Erythroblast (primary cell): ENCODE measurements around the gene CT47C1.
A peak's percentile ranks its signal among the peaks of the same experiment; 100 is the strongest.
"Not testable (repeated sequence)": the region's sequence is repeated elsewhere in the genome, so short reads cannot be mapped to it uniquely, and the experiment has no call there.

Experiments
- DNase-seq, 2 experiments: peaks; one replicate each; lab custom pipeline; 2025; lab: John Stamatoyannopoulos, UW
- GATA1 ChIP-seq: IDR thresholded peaks from 2 replicates; pipeline ENCODE4 v1.6.1; 2011; ENCODE audit warnings: low read depth, mild to moderate bottlenecking, control low read depth, low read length, moderate library complexity
- POLR2A ChIP-seq: IDR thresholded peaks from 2 replicates; pipeline ENCODE4 v1.6.1; 2011; ENCODE audit warnings: mild to moderate bottlenecking, low read length

Gene CT47C1

DNA sequence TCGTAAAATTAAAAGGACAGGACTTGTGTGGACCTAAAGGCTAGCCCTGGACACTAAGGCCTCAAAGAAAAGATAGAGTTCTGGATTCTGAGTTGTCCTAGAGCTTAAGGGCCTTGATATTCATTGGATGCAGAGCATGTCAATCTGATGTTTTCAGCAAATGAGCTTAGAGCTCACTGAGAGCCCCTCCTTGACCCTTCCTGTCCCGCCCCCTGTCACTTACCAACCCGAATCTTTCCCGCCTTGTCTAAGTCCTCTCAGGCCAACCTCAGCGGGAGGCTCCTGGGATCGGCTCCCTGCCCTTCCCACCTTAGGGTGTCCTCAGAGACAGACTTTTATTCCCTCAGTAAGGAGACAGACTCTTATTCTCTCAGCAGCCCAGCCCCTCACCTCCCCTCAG lies at the start of gene CT47C1:
TSS of gene CT47C1 (plus strand) at position 250 of the 400 bp plus-strand sequence. CDS start 233 bp downstream, outside the sequence.
- no peak for TF ChIP-seq GATA1
- TF ChIP-seq POLR2A, result no peak
- DNase-seq, result peak; percentile 0 to 4

DNA sequence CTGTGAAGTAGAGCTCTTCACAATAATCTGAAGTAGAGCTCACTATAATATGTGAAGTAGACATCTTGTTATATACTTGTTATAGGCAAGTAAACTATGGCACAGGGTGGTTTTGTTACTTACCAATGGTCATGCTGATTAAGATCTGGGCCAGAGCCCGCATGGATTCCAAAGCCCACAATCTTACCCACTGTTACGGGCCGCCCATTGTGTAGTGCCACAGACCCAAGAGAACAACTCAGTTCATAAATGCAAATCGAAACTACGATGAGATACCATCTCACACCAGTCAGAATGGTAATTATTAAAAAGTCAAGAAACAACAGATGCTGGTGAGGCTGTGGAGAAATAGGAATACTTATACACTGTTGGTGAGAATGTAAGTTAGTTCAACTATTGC lies 46.9 kb upstream of the CT47C1 start:
- TF ChIP-seq GATA1 (no peak), POLR2A (no peak)
- no peak for DNase-seq

DNA sequence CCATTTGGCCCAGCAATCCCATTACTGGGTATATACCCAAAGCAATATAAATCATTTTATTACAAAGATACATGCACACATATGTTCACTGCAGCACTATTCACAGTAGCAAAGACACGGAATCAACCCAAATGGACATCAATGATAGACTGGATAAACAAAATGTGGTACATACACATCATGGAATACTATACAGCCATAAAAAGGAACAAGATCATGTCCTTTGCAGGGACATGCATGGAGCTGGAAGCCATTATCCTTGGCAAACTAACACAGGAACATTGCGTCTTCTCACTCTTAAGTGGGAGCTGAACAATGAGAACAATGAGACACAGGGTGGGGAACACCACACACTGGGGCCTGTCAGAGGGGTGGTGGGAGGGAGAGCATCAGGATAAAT lies 46.4 kb upstream of the CT47C1 start:
- not testable (repeated sequence) for DNase-seq

DNA sequence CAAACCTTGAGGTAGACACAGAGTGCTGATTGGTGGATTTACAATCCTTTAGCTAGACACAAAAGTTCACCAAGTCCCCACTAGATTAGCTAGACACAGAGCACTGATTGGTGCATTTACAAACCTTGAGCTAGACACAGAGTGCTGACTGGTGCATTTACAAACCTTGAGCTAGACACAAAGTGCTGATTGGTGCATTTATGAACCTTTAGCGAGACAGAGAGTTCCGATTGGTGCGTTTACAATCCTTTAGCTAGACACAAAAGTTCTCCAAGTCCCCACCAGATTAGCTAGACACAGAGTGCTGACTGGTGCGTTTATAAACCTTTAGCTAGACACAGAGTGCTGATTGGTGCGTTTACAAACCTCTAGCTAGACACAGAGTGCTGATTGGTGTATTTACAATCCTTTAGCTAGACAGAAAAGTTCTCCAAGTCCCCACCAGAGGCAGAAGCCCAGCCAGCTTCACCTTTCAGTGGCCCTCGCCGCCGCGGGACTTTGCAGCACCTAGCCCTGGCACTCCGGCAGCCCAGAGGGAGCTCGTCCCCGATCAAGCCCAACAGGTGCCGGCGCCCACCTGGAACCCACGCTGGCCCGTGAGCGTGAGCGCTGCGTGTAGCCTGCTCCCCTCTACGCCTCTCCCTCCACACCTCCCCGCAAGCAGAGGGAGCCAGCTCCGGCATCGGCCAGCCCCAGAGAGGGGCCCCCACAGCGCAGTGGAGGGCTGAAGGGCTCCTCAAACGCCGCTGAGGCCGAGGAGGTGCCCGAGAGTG lies 44.6 kb upstream of the CT47C1 start:
- DNase-seq, result not testable (repeated sequence)

DNA sequence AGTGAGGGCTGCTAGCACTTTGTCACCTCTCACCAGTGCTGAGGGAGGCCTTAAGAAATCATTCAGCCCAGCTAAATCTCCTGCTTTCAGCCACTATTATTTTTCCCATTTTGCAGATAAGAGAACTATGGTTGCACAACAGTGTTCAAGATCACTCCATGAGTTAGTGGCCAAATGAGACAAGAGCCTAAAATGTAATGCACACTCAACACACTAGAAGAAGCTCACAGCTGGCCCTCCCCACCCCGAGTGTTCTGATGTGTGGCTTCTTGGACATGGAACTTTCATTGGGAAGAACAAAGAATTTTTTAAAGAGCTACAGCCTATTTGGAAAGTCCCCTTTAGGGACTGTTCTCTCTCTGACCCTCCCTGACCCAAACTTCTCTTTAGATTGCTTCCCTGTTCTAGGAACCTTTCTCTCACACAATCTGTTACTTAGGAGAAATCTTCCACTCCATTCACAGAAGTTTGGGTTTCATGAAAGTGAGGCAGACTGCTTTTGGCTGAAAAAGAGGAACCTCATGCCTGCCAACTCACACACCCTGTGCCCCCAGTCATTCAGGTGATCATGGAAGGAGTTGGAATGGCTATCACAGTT lies 44.0 kb upstream of the CT47C1 start:
- no peak for DNase-seq
- TF ChIP-seq GATA1 (no peak), POLR2A (no peak)

DNA sequence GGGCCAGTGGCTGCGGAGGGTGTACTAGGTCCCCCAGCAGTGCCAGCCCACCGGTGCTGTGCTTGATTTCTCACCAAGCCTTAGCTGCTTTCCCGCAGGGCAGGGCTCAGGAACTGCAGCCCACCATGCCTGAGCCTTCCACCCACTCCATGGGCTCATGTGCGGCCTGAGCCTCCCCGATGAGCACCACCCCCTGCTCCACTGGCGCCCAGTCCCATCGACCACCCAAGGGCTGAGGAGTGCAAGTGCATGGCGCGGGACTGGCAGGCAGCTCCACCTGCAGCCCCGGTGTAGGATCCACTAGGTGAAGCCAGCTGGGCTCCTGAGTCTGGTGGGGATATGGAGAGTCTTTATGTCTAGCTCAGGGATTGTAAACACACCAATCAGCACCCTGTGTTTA lies 43.1 kb upstream of the CT47C1 start:
- DNase-seq, result not testable (repeated sequence)

DNA sequence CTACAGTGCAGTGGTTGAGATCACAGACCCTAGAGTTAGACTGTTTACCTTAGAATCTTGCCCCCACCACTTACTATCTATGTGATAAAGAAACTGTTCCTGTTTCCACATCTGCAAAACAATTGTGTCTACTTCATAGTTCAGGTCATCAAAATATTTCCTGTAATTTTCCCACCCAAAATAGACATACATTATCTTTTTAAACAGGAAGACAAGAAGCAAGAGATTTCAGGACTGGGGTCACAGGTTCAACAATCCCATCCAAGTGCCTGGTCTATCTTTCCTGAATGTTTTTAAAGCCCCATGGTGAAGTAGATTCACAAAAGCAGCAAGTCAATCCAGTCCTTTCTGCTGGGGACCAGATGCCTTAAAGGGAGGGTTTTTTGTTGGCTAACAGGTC lies 41.8 kb upstream of the CT47C1 start:
- DNase-seq, result no peak
- TF ChIP-seq POLR2A (no peak), GATA1 (no peak)

DNA sequence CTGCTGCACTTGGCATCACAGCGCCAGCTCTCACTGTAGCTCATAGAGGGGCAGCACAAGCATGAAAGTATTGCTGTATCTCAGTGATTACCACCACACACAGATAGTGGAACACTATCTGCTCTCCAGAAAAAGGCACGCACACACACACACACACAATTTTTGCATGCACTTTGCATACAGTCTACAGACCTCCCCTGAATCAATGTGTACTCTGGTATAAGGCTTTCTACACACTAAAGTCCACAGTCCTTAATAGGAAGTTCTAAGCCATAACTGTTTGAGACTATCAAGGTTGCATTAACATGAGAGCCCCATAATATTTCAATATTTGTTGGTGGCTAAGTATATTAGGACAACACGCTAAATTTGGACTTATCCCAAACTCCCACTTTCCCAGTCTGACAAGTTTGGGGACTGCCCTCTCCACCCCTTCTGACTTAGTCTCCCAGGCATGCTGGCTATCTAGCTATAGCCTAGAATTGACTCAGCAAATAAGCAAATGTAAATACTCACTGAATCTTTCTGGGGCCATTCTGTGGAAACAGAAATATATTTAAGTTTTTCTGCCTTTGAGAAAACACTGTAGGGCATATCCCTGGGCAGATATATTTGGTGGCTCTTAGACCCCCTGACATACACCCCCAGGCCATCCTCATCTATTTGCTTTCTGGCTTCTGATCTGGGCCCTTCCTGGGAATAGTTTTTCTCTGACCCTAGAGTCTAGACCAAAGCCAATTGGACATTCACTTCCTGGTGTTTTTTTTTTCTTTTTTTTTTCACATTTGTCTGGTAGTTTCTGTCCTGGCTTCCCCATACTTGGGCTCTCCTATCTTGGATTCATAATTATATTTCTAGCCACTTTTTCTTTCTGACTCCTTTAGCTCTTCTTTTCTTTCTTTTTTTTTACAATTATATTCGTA lies 36.4 kb upstream of the CT47C1 start:
- TF ChIP-seq POLR2A, result no peak
- no peak for TF ChIP-seq GATA1
- DNase-seq, result no peak

DNA sequence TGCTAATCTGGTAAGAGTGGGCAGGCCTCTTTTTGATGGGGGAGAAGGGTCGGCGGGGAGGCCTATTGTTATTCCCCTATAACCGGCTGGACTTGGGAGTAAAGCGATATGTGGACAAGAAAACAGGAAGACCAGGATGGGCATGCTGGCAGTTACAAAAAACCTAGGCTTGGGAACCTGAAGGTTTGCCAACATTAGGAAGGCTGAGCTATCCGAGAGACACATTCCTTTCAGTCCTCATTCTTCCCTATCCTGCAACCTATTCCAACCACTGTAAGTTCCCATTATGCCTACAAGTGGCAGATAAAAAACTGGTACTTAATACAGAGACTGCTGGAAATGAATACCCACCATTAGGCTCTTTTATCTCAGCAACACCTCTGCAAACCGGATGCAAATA lies 32.4 kb upstream of the CT47C1 start:
- no peak for DNase-seq
- TF ChIP-seq POLR2A (no peak), GATA1 (no peak)

DNA sequence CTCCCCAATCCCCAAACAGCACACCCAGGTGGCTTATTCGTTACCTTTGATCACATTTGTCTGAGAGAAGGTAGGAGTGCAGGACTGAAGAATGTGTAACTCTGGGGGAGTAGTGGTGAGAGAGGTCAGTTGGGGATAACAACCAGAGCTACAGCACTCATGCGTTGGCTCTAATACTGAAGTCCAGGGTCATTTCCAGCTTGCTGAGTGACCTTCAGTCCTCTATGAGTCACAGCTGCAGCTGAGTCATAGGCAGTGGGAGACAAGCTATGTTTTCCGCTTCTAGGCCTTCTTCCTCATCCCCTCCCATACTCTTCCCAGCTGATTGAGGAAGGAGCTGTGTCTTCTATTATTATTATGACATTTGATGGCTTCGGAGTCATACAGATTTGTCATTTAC lies 31.6 kb upstream of the CT47C1 start:
- TF ChIP-seq GATA1 (no peak), POLR2A (no peak)
- peak in 1 of 2 experiments; percentile 2 for DNase-seq

DNA sequence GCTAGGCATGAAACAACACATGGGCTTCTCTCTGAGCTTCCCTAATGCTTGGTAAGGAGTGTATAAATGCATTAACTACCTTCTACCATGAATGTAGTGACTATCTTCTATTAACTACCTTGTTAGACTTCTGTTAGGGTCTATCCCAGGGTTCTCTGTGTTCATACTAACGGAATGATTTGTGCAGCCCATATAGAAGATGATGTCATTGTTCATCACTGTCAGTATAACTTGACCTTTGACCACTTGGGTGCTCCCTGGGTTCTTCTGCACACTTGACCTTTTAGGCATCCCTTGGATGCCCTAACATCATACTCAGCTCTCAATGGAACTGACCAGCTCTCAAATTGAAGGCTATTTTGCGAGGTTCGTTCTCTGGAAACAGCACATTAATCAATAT lies 30.8 kb upstream of the CT47C1 start:
- DNase-seq, result no peak
- TF ChIP-seq GATA1, result no peak
- no peak for TF ChIP-seq POLR2A

DNA sequence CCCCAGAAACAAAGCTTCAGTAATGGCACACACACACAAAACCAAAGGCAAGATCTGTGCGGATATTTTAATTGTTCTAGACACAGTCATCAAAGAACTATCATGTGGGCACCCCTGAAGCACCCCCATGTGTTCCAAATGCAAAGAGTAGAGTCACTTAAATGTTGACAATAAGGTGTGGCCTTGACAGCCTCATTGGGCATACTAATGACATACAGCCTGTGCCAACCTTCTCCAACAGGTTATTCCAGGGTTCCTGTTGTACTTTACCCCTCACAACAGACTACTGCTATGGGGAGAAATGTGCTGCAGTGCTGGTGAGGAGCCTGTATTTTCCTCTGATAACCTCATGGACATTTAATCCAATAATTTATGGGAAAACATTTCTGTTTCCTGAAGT lies 29.8 kb upstream of the CT47C1 start:
- DNase-seq, result no peak
- no peak for TF ChIP-seq POLR2A

DNA sequence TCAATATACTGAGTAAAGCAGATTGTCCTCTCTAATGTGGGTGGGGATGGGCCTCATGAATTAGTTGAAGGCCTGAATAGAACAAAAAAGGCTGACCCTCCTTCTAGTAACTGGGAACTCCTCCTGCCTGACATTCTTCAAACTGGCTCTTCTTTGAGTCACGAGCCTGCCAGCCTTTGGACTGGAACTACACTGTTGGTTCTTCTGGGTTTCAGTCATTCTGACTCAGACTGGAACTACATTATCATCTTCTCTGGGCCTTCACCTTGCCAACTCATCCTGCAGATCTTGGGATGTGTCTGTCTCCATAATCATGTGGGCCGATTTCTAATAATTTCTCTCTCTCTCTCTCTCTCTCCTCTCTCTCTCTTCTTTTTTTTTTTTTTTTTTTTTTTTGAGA lies 26.9 kb upstream of the CT47C1 start:
- no peak for DNase-seq

DNA sequence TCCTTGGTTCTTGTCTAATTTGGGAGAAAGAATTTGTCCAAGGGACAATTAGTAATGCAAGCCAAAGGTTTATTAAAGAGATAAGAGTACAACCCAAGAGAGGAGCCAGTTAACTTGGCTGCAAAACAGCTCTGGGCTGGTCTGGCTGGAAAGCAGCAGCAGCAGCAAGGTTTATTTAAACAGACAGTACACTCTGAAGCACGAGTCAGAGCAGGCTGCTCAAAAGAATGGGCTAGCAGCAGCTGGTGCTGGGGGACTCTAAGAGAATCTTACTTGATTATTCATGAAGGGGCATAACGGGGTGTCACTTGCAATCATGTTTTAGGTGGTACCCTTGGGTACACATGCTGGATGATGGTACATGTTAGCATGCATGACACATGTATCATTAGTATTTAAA lies 17.1 kb upstream of the CT47C1 start:
- no peak for DNase-seq
- TF ChIP-seq POLR2A (no peak), GATA1 (no peak)

More for the DNA sequence above, 26.9 kb upstream of the CT47C1 start:
- TF ChIP-seq POLR2A (no peak), GATA1 (no peak)
